K562 (cell line): ENCODE data around the gene IPO13. TPM values are rescaled to one million over a fixed set of nuclear protein-coding genes. Genes with fewer than 3 reads are reported as not detected.
A peak's percentile ranks its signal among the peaks of the same experiment; 100 is the strongest.

ENCODE experiments used
- CBFB ChIP-seq: sonication (generic); formaldehyde crosslinking; IDR thresholded peaks from 2 replicates; pipeline ENCODE4 v1.4.0; 2020; ENCODE audit warnings: mild to moderate bottlenecking, missing genetic modification reagents
- CREB3L1 ChIP-seq: fragments of 450-650 bp; IDR thresholded peaks from 2 replicates; pipeline ENCODE4 v1.6.1; 2014; ENCODE audit warnings: low read depth, mild to moderate bottlenecking, moderate library complexity, borderline replicate concordance
- DACH1 ChIP-seq: fragments of 450-650 bp; IDR thresholded peaks from 2 replicates; pipeline ENCODE4 v1.6.1; 2018; ENCODE audit not compliant: partially characterized antibody
- E2F5 ChIP-seq: sonication (generic); formaldehyde crosslinking; IDR thresholded peaks from 2 replicates; pipeline ENCODE4 v1.8.0; 2022; ENCODE audit warnings: mild to moderate bottlenecking, missing genetic modification reagents
- E2F6 ChIP-seq, 2 experiments: IDR thresholded peaks; 2 replicates each; pipeline ENCODE4 v1.6.1; 2011; ENCODE audit warnings: borderline replicate concordance in 1 of 2, control low read depth in 1 of 2, low read depth in 1 of 2, low read length in 1 of 2, mild to moderate bottlenecking in 1 of 2, mixed read lengths in 1 of 2, moderate library complexity in 1 of 2; ENCODE audit not compliant: insufficient read depth in 1 of 2, insufficient read length in 1 of 2, poor library complexity in 1 of 2, severe bottlenecking in 1 of 2; ENCODE audit errors: extremely low read depth in 1 of 2
- JUN ChIP-seq, 2 experiments: sonication (generic) in 1 of 2; formaldehyde crosslinking in 1 of 2; IDR thresholded peaks; 2 replicates each; pipeline versions ENCODE4 v1.6.1 to v1.8.0; 2012 to 2022; ENCODE audit warnings: borderline replicate concordance in 2 of 2, mild to moderate bottlenecking in 2 of 2, improper control_type of control experiment in 1 of 2, low read depth in 1 of 2, low read length in 1 of 2, missing genetic modification reagents in 1 of 2
- PKNOX1 ChIP-seq: fragments of 450-650 bp; IDR thresholded peaks from 2 replicates; pipeline ENCODE4 v1.6.1; 2016
- POLR3A ChIP-seq: IDR thresholded peaks from 2 replicates; pipeline ENCODE4 v1.6.1; 2011; ENCODE audit warnings: borderline replicate concordance, mild to moderate bottlenecking, moderate library complexity; ENCODE audit not compliant: insufficient read length, insufficient read depth; ENCODE audit errors: extremely low read depth
- SIN3A ChIP-seq, 2 experiments: fragments of 150-350 bp in 1 of 2; IDR thresholded peaks; 2 replicates each; pipeline ENCODE4 v1.6.1; 2011 to 2016; ENCODE audit warnings: borderline replicate concordance in 2 of 2, low read depth in 2 of 2, low read length in 2 of 2, mild to moderate bottlenecking in 2 of 2, moderate library complexity in 2 of 2; ENCODE audit not compliant: control insufficient read depth in 1 of 2
- STAT5A ChIP-seq: IDR thresholded peaks from 2 replicates; pipeline ENCODE4 v1.6.1; 2012; ENCODE audit warnings: low read length, inconsistent platforms, borderline replicate concordance
- TAF7 ChIP-seq: fragments of 450-650 bp; IDR thresholded peaks from 2 replicates; pipeline ENCODE4 v1.6.1; 2016; ENCODE audit warnings: missing genetic modification characterization, missing compliant biosample characterization
- TCF7 ChIP-seq: sonication (generic); IDR thresholded peaks from 2 replicates; pipeline ENCODE4 v1.6.1; 2016; ENCODE audit warnings: antibody characterized with exemption, borderline replicate concordance
- TGIF2 ChIP-seq: sonication (generic); formaldehyde crosslinking; IDR thresholded peaks from 2 replicates; pipeline ENCODE4 v1.8.1; 2022; ENCODE audit warnings: mild to moderate bottlenecking, missing genetic modification reagents, moderate library complexity
- USF1 ChIP-seq: sonication (generic); formaldehyde crosslinking; IDR thresholded peaks from 2 replicates; pipeline ENCODE4 v1.9.0; 2022; ENCODE audit warnings: mild to moderate bottlenecking, missing genetic modification reagents
- XRCC3 ChIP-seq: fragments of 450-650 bp; IDR thresholded peaks from 2 replicates; pipeline ENCODE4 v1.6.1; 2017; ENCODE audit warnings: mild to moderate bottlenecking, moderate library complexity
- YY1 ChIP-seq, 3 experiments: IDR thresholded peaks; 2 replicates each; pipeline ENCODE4 v1.6.1; 2011; ENCODE audit warnings: low read length in 2 of 3, mild to moderate bottlenecking in 2 of 3, moderate library complexity in 2 of 3, borderline replicate concordance in 1 of 3, control low read depth in 1 of 3, low read depth in 1 of 3; ENCODE audit not compliant: insufficient read depth in 3 of 3, insufficient replicate concordance in 2 of 3, control insufficient read depth in 1 of 3, insufficient read length in 1 of 3; ENCODE audit errors: extremely low read depth in 1 of 3
- ZC3H8 ChIP-seq: fragments of 450-650 bp; IDR thresholded peaks from 2 replicates; pipeline ENCODE4 v1.6.1; 2017
- ZNF12 ChIP-seq: sonication (generic); formaldehyde crosslinking; IDR thresholded peaks from 2 replicates; pipeline ENCODE4 v1.4.0; 2020; ENCODE audit warnings: mild to moderate bottlenecking, missing genetic modification reagents
- ZSCAN32 ChIP-seq: fragments of 450-650 bp; formaldehyde crosslinking; IDR thresholded peaks from 2 replicates; pipeline ENCODE4 v1.4.0; 2020; ENCODE audit warnings: mild to moderate bottlenecking, moderate library complexity
- polyA plus RNA-seq, 8 experiments: library from polyadenylated mRNA; depleted of rRNA in 4 of 8; stranded (reverse) in 5 of 8; unstranded in 3 of 8; fragments of >200 nt; fragmentation: Nextera tagmentation in 2 of 8; fragmentation: Illumina TruSeq in 1 of 8; extraction: Ambion mirVana in 2 of 8; extraction: Trizol in 1 of 8; gene quantifications; 2 replicates each; pipeline versions ENCODE4 v1.2.1 to v1.2.3, GENCODE V29; 2011 to 2014; ENCODE audit warnings: inconsistent platforms in 1 of 8, missing spikeins in 1 of 8
- total RNA-seq, 7 experiments: library from RNA; depleted of rRNA in 6 of 7; stranded (reverse); fragments of >200 nt in 6 of 7; fragmentation: Illumina TruSeq in 2 of 7; extraction: Trizol in 2 of 7; gene quantifications; 2 replicates each; pipeline versions ENCODE4 v1.2.1 to v1.2.3, GENCODE V29; 2011 to 2021; ENCODE audit warnings: low replicate concordance in 1 of 7

Gene IPO13
- total and polyA plus RNA-seq, 9 of the 15 experiments (the other 6 are each of a cell fraction or from before 2014, with no cell fraction given): 7.0 to 30.8 (median 16.2) TPM

- TF ChIP-seq YY1 (IDR thresholded peaks at IDR 0.05; ENCODE audit: borderline replicate concordance in 1 of 3, control insufficient read depth in 1 of 3, extremely low read depth in 1 of 3, insufficient read depth in 3 of 3, insufficient read length in 1 of 3, insufficient replicate concordance in 2 of 3, low read depth in 1 of 3, low read length in 2 of 3) (peak in 2 of 3 experiments; percentile 4 to 62), E2F6 (IDR thresholded peaks at IDR 0.05; ENCODE audit: borderline replicate concordance in 1 of 2, extremely low read depth in 1 of 2, insufficient read depth in 1 of 2, insufficient read length in 1 of 2, low read depth in 1 of 2, low read length in 1 of 2, poor library complexity in 1 of 2, severe bottlenecking in 1 of 2) (peak; percentile 87 to 90), POLR3A (no peak), TCF7 (peak; percentile 74; the same call in 1 of the 2 replicates), ZSCAN32 (CRISPR knock-in tag) (no peak), JUN (IDR thresholded peaks at IDR 0.05; ENCODE audit: borderline replicate concordance, low read depth, low read length) (peak; percentile 78), JUN (CRISPR knock-in tag; IDR thresholded peaks at IDR 0.05; ENCODE audit: borderline replicate concordance) (peak; percentile 97; the same call in 1 of the 2 replicates), CBFB (peak; percentile 71; the same call in 1 of the 2 replicates), TGIF2 (0 out of 2 replicates have a peak, but pooled peaks have one; percentile 71), STAT5A (no peak), E2F5 (peak; percentile 59; the same call in 1 of the 2 replicates), XRCC3 (no peak), USF1 (CRISPR knock-in tag) (peak; percentile 99), PKNOX1 (peak; percentile 95), ZC3H8 (no peak), ZNF12 (peak; percentile 73; the same call in 1 of the 2 replicates), SIN3A (IDR thresholded peaks at IDR 0.05; ENCODE audit: borderline replicate concordance in 2 of 2, control insufficient read depth in 1 of 2, low read depth in 2 of 2, low read length in 2 of 2) (peak; percentile 72 to 96), DACH1 (peak; percentile 99), TAF7 (tag) (peak; percentile 28; the same call in 1 of the 2 replicates), CREB3L1 (peak; percentile 97)
Measured at GRCh38 chr1:43946236-43947060, at the start of gene IPO13 (continued).
